ENCODE data around the gene TLE1. TPM values are rescaled to one million over a fixed set of nuclear protein-coding genes. Genes with fewer than 3 reads are reported as not detected.

Gene TLE1
- total RNA-seq, 1 experiment from 2014 or later: 97.7 TPM

- Mint-ChIP-seq H3K36me3 (peaks cover 35% of the 10 kb centered on the region), H3K4me3 (no peak overlapping the region), H3K4me1 (peaks cover 75% of the 10 kb centered on the region)
Observed at GRCh38 chr9:81599837-81600236, 89.5 kb downstream of the TLE1 start.

GRCh38 chr9:81598811-81599210, 90.5 kb downstream of the TLE1 start:
- peaks cover 11% of the 10 kb centered on the region for H3K9me3 Mint-ChIP-seq
- no peak overlapping the region for H3K4me3 Mint-ChIP-seq
- no peak for ATAC-seq
- H3K36me3 Mint-ChIP-seq: peaks cover 35% of the 10 kb centered on the region
- POLR2A ChIA-PET: interaction anchor here (0.6 kb wide), 1 partner anchor 15 kb away, joined by 5 read pairs; no protein-coding TSS in a partner anchor
- no peaks in the 10 kb centered on the region for H3K27me3 Mint-ChIP-seq (ENCODE audit: low read depth)
- DNase-seq (ENCODE audit: low spot score): no peak
- CTCF ChIA-PET: no interaction called here
- no peak for TF ChIP-seq NFYB (CRISPR knock-in tag; conservative IDR thresholded peaks at IDR 0.05; ENCODE audit: low read depth)
- TF ChIP-seq ZNF232 (CRISPR knock-in tag; IDR thresholded peaks at IDR 0.05): no peak
- no peak for TF ChIP-seq ZNF512 (CRISPR knock-in tag; IDR thresholded peaks at IDR 0.05; ENCODE audit: borderline replicate concordance)
- TF ChIP-seq ESRRA (CRISPR knock-in tag; IDR thresholded peaks at IDR 0.05; ENCODE audit: borderline replicate concordance): no peak
- TF ChIP-seq E2F4 (CRISPR knock-in tag; IDR thresholded peaks at IDR 0.05; ENCODE audit: borderline replicate concordance, low read depth): no peak
- no peak for TF ChIP-seq JUN (CRISPR knock-in tag; IDR thresholded peaks at IDR 0.05)
- no peak for TF ChIP-seq FOXK1 (CRISPR knock-in tag; IDR thresholded peaks at IDR 0.05)
- TF ChIP-seq JAZF1 (CRISPR knock-in tag; IDR thresholded peaks at IDR 0.05): no peak
- H3K27ac Mint-ChIP-seq: no peak overlapping the region
- H3K4me1 Mint-ChIP-seq: peaks cover 86% of the 10 kb centered on the region

More at GRCh38 chr9:81599837-81600236, 89.5 kb downstream of the TLE1 start:
- ATAC-seq (no peak), DNase-seq (ENCODE audit: low spot score) (no peak)
- POLR2A ChIA-PET: interaction anchor here (0.7 to 1.1 kb wide), 2 partner anchors 48 to 90 kb away, joined by 3 read pairs; partner anchors contain the start of gene TLE1
- TF ChIP-seq PRRX2 (CRISPR knock-in tag; IDR thresholded peaks at IDR 0.05) (no peak), HMGA2 (CRISPR knock-in tag; IDR thresholded peaks at IDR 0.05) (no peak), ETV6 (CRISPR knock-in tag; IDR thresholded peaks at IDR 0.05) (no peak)
- Mint-ChIP-seq H3K9me3 (peaks cover 3% of the 10 kb centered on the region; the same call in 1 of the 2 replicates), H3K27ac (peak overlapping the region; percentile 37), H3K27me3 (ENCODE audit: low read depth) (no peaks in the 10 kb centered on the region)
- CTCF ChIA-PET: no interaction called here

- ATAC-seq: no peak
- no peak for DNase-seq (ENCODE audit: low spot score)
- Mint-ChIP-seq H3K27me3 (ENCODE audit: low read depth) (no peaks in the 10 kb centered on the region), H3K27ac (peak overlapping the region; percentile 40), H3K4me1 (peaks cover 93% of the 10 kb centered on the region), H3K4me3 (no peak overlapping the region), H3K9me3 (peaks cover 11% of the 10 kb centered on the region), H3K36me3 (peaks cover 31% of the 10 kb centered on the region)
- CTCF ChIA-PET: no interaction called here
- TF ChIP-seq TEAD4 (CRISPR knock-in tag; IDR thresholded peaks at IDR 0.05) (no peak), NR3C1 (CRISPR knock-in tag; conservative IDR thresholded peaks at IDR 0.05; ENCODE audit: low read depth) (no peak), MLX (CRISPR knock-in tag; IDR thresholded peaks at IDR 0.05) (no peak), RELA (CRISPR knock-in tag; IDR thresholded peaks at IDR 0.05; ENCODE audit: borderline replicate concordance) (no peak), ZNF416 (CRISPR knock-in tag; IDR thresholded peaks at IDR 0.05) (no peak), ESRRA (CRISPR knock-in tag; IDR thresholded peaks at IDR 0.05; ENCODE audit: borderline replicate concordance) (no peak), ZNF671 (CRISPR knock-in tag; IDR thresholded peaks at IDR 0.05) (no peak), EMX1 (CRISPR knock-in tag; IDR thresholded peaks at IDR 0.05) (no peak), PRDM15 (CRISPR knock-in tag; IDR thresholded peaks at IDR 0.05) (no peak)
- POLR2A ChIA-PET: no interaction called here
Observed at GRCh38 chr9:81598123-81598497, 91.2 kb downstream of the TLE1 start.
